ENCODE results near the gene CWC15.

Gene CWC15

GRCh38 chr11:94998285-94998684, 24.9 kb upstream of the CWC15 start:
- DNase-seq (ENCODE audit: insufficient read length, low spot score) (no peak), FAIRE-seq (no peak)
- TF ChIP-seq CTCF (IDR thresholded peaks at IDR 0.05; ENCODE audit: insufficient read depth, missing control alignments): no peak

DNA sequence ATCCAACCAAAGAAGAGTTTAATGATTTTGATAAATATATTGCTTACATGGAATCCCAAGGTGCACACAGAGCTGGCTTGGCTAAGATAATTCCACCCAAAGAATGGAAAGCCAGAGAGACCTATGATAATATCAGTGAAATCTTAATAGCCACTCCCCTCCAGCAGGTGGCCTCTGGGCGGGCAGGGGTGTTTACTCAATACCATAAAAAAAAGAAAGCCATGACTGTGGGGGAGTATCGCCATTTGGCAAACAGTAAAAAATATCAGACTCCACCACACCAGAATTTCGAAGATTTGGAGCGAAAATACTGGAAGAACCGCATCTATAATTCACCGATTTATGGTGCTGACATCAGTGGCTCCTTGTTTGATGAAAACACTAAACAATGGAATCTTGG, 24.1 kb upstream of the CWC15 start:
- no peak for FAIRE-seq

GRCh38 chr11:94993400-94993943, 20.1 kb upstream of the CWC15 start:
- DNase-seq (ENCODE audit: insufficient read length, low spot score): no peak
- TF ChIP-seq CTCF (IDR thresholded peaks at IDR 0.05; ENCODE audit: insufficient read depth, missing control alignments): no peak
- FAIRE-seq: no peak

More for the DNA sequence above, 24.1 kb upstream of the CWC15 start:
- DNase-seq (ENCODE audit: insufficient read length, low spot score): no peak
- no peak for TF ChIP-seq CTCF (IDR thresholded peaks at IDR 0.05; ENCODE audit: insufficient read depth, missing control alignments)

- DNase-seq (ENCODE audit: insufficient read length, low spot score) (no peak), FAIRE-seq (no peak)
- TF ChIP-seq CTCF (IDR thresholded peaks at IDR 0.05; ENCODE audit: insufficient read depth, missing control alignments): no peak
Measured at GRCh38 chr11:94988748-94989147, 15.4 kb upstream of the CWC15 start.

- no peak for TF ChIP-seq CTCF (IDR thresholded peaks at IDR 0.05; ENCODE audit: insufficient read depth, missing control alignments)
- no peak for DNase-seq (ENCODE audit: insufficient read length, low spot score)
- FAIRE-seq: no peak
Measured at GRCh38 chr11:94987378-94987777, 14.0 kb upstream of the CWC15 start.

DNA sequence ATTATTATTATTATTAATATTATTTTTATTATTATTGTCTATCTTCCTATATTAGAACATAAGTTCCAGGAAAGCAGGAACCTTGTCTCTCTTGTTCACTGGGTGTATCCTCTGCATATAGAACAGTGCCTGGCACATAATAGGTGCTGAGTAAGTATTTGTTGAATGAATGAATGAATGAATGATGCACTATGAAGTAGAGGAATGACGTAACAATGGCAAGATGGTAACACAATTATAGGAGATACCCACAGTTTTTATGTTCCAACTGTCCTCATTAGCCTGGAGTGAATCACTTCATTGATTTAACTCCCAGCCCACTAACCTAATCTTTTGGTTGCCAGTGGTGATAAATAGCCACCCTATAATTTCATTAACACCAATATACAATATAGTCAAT, 2.2 kb upstream of the CWC15 start:
- no peak for DNase-seq (ENCODE audit: insufficient read length, low spot score)
- FAIRE-seq: no peak
- TF ChIP-seq CTCF (IDR thresholded peaks at IDR 0.05; ENCODE audit: insufficient read depth, missing control alignments): no peak

DNA sequence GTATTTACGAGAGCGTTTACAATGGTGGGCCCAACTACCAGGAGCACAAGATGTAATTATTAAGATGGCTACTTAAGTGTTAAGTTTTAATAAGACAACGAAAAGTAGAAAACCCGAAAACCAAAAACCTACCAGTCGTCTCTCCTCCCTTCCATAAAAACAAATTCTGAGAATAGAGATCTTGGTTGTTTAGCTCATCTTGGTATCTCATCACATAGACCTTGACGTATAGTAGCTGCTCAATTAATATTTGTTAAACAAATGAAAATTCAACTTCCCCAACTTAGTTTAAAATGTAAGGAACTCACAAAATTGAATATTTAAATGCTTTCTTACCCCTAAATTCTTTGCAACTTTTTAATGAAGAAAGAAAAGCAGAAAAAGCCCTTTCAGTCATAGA, 822 bp upstream of the CWC15 start:
- no peak for FAIRE-seq

More for the DNA sequence above, 822 bp upstream of the CWC15 start:
- TF ChIP-seq CTCF (IDR thresholded peaks at IDR 0.05; ENCODE audit: insufficient read depth, missing control alignments): no peak
- no peak for DNase-seq (ENCODE audit: insufficient read length, low spot score)
